Keratinocyte (primary cell): ENCODE data around the gene ELMOD1. TPM values are rescaled to one million over a fixed set of nuclear protein-coding genes. Genes with fewer than 3 reads are reported as not detected.

Experiments
- DNase-seq: peaks from one replicate; pipeline ENCODE4 v3.0.0-alpha.2; 2011; ENCODE audit warnings: low read depth, missing footprints, low spot score
- FAIRE-seq: peaks from 2 replicates; lab custom pipeline; 2011; peaks lifted over from hg19 to GRCh38; lab: Jason Lieb, UNC
- H2AFZ ChIP-seq: 2 replicates; pipeline ENCODE4 v1.6.0; 2012; ENCODE audit warnings: low read length, control low read depth, inconsistent platforms; ENCODE audit not compliant: control insufficient read depth
- H3K27ac ChIP-seq: 2 replicates; pipeline ENCODE4 v1.5.1; 2011; ENCODE audit warnings: low read length; ENCODE audit not compliant: control insufficient read depth, insufficient read depth
- H3K27me3 ChIP-seq: 3 replicates; pipeline ENCODE4 v1.6.0; 2011; ENCODE audit warnings: low read length; ENCODE audit not compliant: control insufficient read depth, insufficient read depth; ENCODE audit errors: extremely low read depth
- H3K36me3 ChIP-seq, 2 experiments: 2 replicates in 1 of 2; 3 replicates in 1 of 2; pipeline ENCODE4 v1.5.1; 2011; ENCODE audit warnings: low read length in 2 of 2, mild to moderate bottlenecking in 1 of 2; ENCODE audit not compliant: control insufficient read depth in 2 of 2, insufficient read depth in 2 of 2; ENCODE audit errors: extremely low read depth in 1 of 2
- H3K4me1 ChIP-seq: 3 replicates; pipeline ENCODE4 v1.5.1; 2011; ENCODE audit warnings: low read length; ENCODE audit not compliant: control insufficient read depth, insufficient read depth; ENCODE audit errors: extremely low read depth
- H3K4me2 ChIP-seq: 3 replicates; pipeline ENCODE4 v1.6.0; 2011; ENCODE audit warnings: low read depth, low read length; ENCODE audit not compliant: control insufficient read depth, insufficient read depth; ENCODE audit errors: extremely low read depth
- H3K4me3 ChIP-seq, 3 experiments: fragments of 200-600 bp in 1 of 3; sonication (generic) in 1 of 3; 2 replicates in 2 of 3; 3 replicates in 1 of 3; pipeline ENCODE4 v1.5.1; 2011 to 2016; ENCODE audit warnings: low read length in 3 of 3, mild to moderate bottlenecking in 3 of 3, control low read depth in 2 of 3, inconsistent platforms in 1 of 3, low read depth in 1 of 3, mixed read lengths in 1 of 3, mixed run types in 1 of 3, moderate library complexity in 1 of 3; ENCODE audit not compliant: control insufficient read depth in 2 of 3, insufficient read depth in 2 of 3; ENCODE audit errors: extremely low read depth in 1 of 3
- H3K79me2 ChIP-seq: 2 replicates; pipeline ENCODE4 v1.6.0; 2012; ENCODE audit warnings: low read length; ENCODE audit not compliant: control insufficient read depth, insufficient read depth
- H3K9ac ChIP-seq: 3 replicates; pipeline ENCODE4 v1.6.0; 2011; ENCODE audit warnings: low read length; ENCODE audit not compliant: control insufficient read depth, insufficient read depth; ENCODE audit errors: extremely low read depth
- H3K9me1 ChIP-seq: 3 replicates; pipeline ENCODE4 v1.6.0; 2011; ENCODE audit warnings: low read length; ENCODE audit not compliant: control insufficient read depth, insufficient read depth; ENCODE audit errors: extremely low read depth
- H3K9me3 ChIP-seq: 2 replicates; pipeline ENCODE4 v1.5.1; 2012; ENCODE audit warnings: low read depth, low read length; ENCODE audit not compliant: control insufficient read depth
- H4K20me1 ChIP-seq: 3 replicates; pipeline ENCODE4 v1.6.0; 2011; ENCODE audit warnings: low read length; ENCODE audit not compliant: control insufficient read depth, insufficient read depth; ENCODE audit errors: extremely low read depth
- EZH2 ChIP-seq: IDR thresholded peaks from one replicate; pipeline ENCODE4 v1.6.1; 2012; ENCODE audit warnings: inconsistent platforms, mild to moderate bottlenecking, low read length, moderate library complexity
- dilution Hi-C: fragments of 300-500 bp; cut with MboI; formaldehyde crosslinking; loops from one replicate; pipeline ENCODE4 v1.7.0; 2020; ENCODE audit warnings: low sequenced_read_pairs; ENCODE audit not compliant: extremely low pct_ligation_motif_present
- polyA plus RNA-seq, 5 experiments: library from polyadenylated mRNA; depleted of rRNA in 3 of 5; stranded (reverse) in 3 of 5; stranded (forward) in 1 of 5; unstranded in 1 of 5; fragments of >200 nt; gene quantifications; 1 replicate in 1 of 5; 2 replicates in 3 of 5; 3 replicates in 1 of 5; pipeline versions ENCODE4 v1.2.1 to v1.2.3, GENCODE V29; 2011 to 2012; ENCODE audit warnings: missing spikeins in 2 of 5, low read depth in 1 of 5, low replicate concordance in 1 of 5
- TF ChIP-seq, protein P1 (sequence below), 3 experiments: IDR thresholded peaks in 1 of 3; conservative IDR thresholded peaks in 1 of 3; optimal IDR thresholded peaks in 1 of 3; 2 replicates in 2 of 3; 3 replicates in 1 of 3; pipeline versions ENCODE3 to v1.5.1; 2011; ENCODE audit warnings: low read length in 3 of 3, mild to moderate bottlenecking in 3 of 3, moderate library complexity in 2 of 3, control low read depth in 1 of 3, inconsistent platforms in 1 of 3; ENCODE audit not compliant: insufficient read depth in 2 of 3; ENCODE audit errors: extremely low read depth in 1 of 3

The ELMOD1 gene
- polyA plus RNA-seq, 1 donor (not counting 4 experiments of a cell fraction or from before 2014, with no cell fraction given), result 0.63 TPM

- Histone ChIP-seq H3K4me3 (no peak overlapping the region), H4K20me1 (no peaks in the 10 kb centered on the region), H3K79me2 (no peaks in the 10 kb centered on the region), H3K9me3 (no peaks in the 10 kb centered on the region), H3K9me1 (no peaks in the 10 kb centered on the region), H2AFZ (no peak overlapping the region), H3K4me2 (no peak overlapping the region), H3K9ac (no peak overlapping the region), H3K36me3 (no peaks in the 10 kb centered on the region), H3K27ac (no peak overlapping the region), H3K27me3 (peaks cover 28% of the 10 kb centered on the region), H3K4me1 (peaks cover 8% of the 10 kb centered on the region)
- dilution Hi-C loops, result no loop called here
- no peak for TF ChIP-seq EZH2
- TF ChIP-seq, protein P1, sequence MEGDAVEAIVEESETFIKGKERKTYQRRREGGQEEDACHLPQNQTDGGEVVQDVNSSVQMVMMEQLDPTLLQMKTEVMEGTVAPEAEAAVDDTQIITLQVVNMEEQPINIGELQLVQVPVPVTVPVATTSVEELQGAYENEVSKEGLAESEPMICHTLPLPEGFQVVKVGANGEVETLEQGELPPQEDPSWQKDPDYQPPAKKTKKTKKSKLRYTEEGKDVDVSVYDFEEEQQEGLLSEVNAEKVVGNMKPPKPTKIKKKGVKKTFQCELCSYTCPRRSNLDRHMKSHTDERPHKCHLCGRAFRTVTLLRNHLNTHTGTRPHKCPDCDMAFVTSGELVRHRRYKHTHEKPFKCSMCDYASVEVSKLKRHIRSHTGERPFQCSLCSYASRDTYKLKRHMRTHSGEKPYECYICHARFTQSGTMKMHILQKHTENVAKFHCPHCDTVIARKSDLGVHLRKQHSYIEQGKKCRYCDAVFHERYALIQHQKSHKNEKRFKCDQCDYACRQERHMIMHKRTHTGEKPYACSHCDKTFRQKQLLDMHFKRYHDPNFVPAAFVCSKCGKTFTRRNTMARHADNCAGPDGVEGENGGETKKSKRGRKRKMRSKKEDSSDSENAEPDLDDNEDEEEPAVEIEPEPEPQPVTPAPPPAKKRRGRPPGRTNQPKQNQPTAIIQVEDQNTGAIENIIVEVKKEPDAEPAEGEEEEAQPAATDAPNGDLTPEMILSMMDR (optimal IDR thresholded peaks at IDR 0.05 in 1 of 3, IDR thresholded peaks at IDR 0.05 in 1 of 3, conservative IDR thresholded peaks at IDR 0.05 in 1 of 3; ENCODE audit: extremely low read depth in 1 of 3, insufficient read depth in 2 of 3, low read length in 3 of 3), result no peak
- no peak for FAIRE-seq
- no peak for DNase-seq
These were observed 3.0 kb downstream of the ELMOD1 start for GRCh38 chr11:107593951-107594350.

DNA sequence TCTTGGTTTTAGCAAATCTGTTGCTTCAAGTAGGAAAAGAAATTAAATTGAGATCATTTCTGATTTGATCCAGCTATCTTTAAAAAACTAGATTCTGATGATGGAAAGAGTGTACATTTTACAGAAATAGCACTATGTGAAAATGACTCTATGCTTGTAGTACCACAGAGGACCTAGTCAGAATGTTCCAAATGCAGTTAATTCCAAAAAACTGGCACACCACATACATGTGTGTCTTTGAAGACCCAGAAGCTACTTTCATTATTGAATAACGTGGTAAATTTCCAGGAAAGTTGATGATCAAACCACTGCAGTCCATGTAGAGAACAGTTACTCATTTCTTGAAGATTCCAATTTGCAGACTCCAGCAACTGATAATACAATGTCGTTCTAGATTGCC, 3.8 kb downstream of the ELMOD1 start:
- H4K20me1 ChIP-seq, result no peaks in the 10 kb centered on the region
- no peak overlapping the region for H3K9ac ChIP-seq
- FAIRE-seq (no peak), DNase-seq (no peak)
- no peak overlapping the region for H3K4me2 ChIP-seq
- H2AFZ ChIP-seq, result no peak overlapping the region
- H3K9me1 ChIP-seq, result no peaks in the 10 kb centered on the region
- peaks cover 8% of the 10 kb centered on the region for H3K4me1 ChIP-seq
- peaks cover 28% of the 10 kb centered on the region for H3K27me3 ChIP-seq
- no peak overlapping the region for H3K27ac ChIP-seq
- TF ChIP-seq EZH2, result no peak
- TF ChIP-seq, protein P1 (optimal IDR thresholded peaks at IDR 0.05 in 1 of 3, IDR thresholded peaks at IDR 0.05 in 1 of 3, conservative IDR thresholded peaks at IDR 0.05 in 1 of 3; ENCODE audit: extremely low read depth in 1 of 3, insufficient read depth in 2 of 3, low read length in 3 of 3), result no peak
- no peaks in the 10 kb centered on the region for H3K9me3 ChIP-seq
- dilution Hi-C loops, result no loop called here
- no peaks in the 10 kb centered on the region for H3K79me2 ChIP-seq
- no peaks in the 10 kb centered on the region for H3K36me3 ChIP-seq
- H3K4me3 ChIP-seq, result no peak overlapping the region
